ENCODE results near the gene CERS6.

DNA sequence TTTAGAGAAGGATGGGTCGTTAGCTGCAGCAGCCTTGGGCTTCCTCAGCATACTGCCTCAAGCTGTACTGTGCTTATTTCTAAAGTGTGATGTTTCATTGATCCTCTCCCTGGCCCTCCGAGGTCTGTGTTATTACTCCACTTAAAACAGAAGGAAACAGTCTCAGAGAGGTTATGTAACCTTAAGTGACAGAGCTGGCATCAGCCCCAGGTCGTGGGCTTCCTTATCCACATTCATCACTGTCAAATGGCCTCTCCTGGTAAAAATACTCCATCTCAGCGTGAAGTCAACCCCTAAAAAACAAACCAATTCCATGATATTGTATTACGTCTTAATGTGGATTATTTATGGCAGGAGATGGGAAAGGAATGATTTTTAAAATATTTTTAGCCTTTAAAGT is 193.0 kb downstream of the CERS6 start:
- TF ChIP-seq, protein P1, sequence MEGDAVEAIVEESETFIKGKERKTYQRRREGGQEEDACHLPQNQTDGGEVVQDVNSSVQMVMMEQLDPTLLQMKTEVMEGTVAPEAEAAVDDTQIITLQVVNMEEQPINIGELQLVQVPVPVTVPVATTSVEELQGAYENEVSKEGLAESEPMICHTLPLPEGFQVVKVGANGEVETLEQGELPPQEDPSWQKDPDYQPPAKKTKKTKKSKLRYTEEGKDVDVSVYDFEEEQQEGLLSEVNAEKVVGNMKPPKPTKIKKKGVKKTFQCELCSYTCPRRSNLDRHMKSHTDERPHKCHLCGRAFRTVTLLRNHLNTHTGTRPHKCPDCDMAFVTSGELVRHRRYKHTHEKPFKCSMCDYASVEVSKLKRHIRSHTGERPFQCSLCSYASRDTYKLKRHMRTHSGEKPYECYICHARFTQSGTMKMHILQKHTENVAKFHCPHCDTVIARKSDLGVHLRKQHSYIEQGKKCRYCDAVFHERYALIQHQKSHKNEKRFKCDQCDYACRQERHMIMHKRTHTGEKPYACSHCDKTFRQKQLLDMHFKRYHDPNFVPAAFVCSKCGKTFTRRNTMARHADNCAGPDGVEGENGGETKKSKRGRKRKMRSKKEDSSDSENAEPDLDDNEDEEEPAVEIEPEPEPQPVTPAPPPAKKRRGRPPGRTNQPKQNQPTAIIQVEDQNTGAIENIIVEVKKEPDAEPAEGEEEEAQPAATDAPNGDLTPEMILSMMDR (IDR thresholded peaks at IDR 0.05; ENCODE audit: low read depth, low read length): no peak
- TF ChIP-seq, protein P2, sequence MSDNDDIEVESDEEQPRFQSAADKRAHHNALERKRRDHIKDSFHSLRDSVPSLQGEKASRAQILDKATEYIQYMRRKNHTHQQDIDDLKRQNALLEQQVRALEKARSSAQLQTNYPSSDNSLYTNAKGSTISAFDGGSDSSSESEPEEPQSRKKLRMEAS (IDR thresholded peaks at IDR 0.05; ENCODE audit: low read depth, low read length): no peak
- TF ChIP-seq POLR2A (IDR thresholded peaks at IDR 0.05; ENCODE audit: extremely low read depth, insufficient read length): no peak
- TF ChIP-seq MYC (IDR thresholded peaks at IDR 0.05; ENCODE audit: low read depth, low read length): no peak
